ENCODE data around the gene HEPN1. TPM values are rescaled to one million over a fixed set of nuclear protein-coding genes. Genes with fewer than 3 reads are reported as not detected.
A peak's percentile ranks its signal among the peaks of the same experiment; 100 is the strongest.

The HEPN1 gene
- total RNA-seq, 1 donor from 2014 or later, result not detected

DNA sequence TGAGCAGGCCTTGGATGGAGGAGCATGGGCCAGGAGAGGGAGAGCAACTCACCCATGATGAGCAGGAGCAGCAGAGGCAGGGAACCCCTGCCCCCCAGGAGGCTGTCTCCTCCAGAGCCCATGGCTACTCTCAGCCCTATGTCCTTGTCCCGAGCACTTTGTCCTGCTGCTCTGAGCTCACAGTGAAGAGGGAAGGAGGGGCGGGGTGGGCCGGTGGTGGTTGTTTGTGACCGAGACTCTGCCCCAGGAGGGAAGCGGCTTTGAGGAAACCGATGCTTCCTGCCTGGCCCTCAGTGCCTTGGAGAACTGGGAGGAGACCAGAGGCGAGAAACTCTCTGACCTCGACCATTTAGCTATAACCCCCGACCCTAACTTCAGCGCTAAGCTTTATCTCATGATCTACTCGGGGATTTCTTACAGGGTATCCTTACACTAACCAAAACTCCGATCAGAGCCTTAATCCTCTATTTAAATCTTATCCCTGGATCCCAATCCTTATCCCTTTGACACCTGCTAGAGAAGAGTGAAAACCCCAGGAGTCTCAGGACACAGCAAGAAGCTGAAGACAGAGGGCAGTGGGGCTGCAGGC lies 21.3 kb upstream of the HEPN1 start, which contains the start of gene ROBO4:
Gene ROBO4, minus strand, starts transcription at position 192 of the 589 bp plus-strand sequence. Its CDS starts 70 bp downstream, at position 122.
- no peaks in the 10 kb centered on the region for H3K9me3 Mint-ChIP-seq (ENCODE audit: low read depth)
- H3K27ac Mint-ChIP-seq, result peak within 1 kb of the TSS; percentile 14
- TF ChIP-seq CTCF (IDR thresholded peaks at IDR 0.05; ENCODE audit: unreplicated experiment), result no peak
- DNase-seq (ENCODE audit: low spot score, unreplicated experiment), result no peak
- H3K4me3 Mint-ChIP-seq (ENCODE audit: low read depth), result no peak within 1 kb of the TSS
- H3K36me3 Mint-ChIP-seq (ENCODE audit: insufficient read depth), result no peaks in the 10 kb centered on the region
- peaks cover 61% of the 10 kb centered on the region for H3K27me3 Mint-ChIP-seq
- no peaks in the 10 kb centered on the region for H3K4me1 Mint-ChIP-seq (ENCODE audit: low read depth)

- peaks cover 61% of the 10 kb centered on the region for H3K27me3 Mint-ChIP-seq
- H3K36me3 Mint-ChIP-seq (ENCODE audit: insufficient read depth), result no peaks in the 10 kb centered on the region
- no peaks in the 10 kb centered on the region for H3K4me1 Mint-ChIP-seq (ENCODE audit: low read depth)
- peak overlapping the region; percentile 14 for H3K27ac Mint-ChIP-seq
- TF ChIP-seq CTCF (IDR thresholded peaks at IDR 0.05; ENCODE audit: unreplicated experiment), result no peak
- no peaks in the 10 kb centered on the region for H3K9me3 Mint-ChIP-seq (ENCODE audit: low read depth)
- no peak for DNase-seq (ENCODE audit: low spot score, unreplicated experiment)
- H3K4me3 Mint-ChIP-seq (ENCODE audit: low read depth), result no peak overlapping the region
Measured at GRCh38 chr11:124898263-124898680, 20.8 kb upstream of the HEPN1 start.

DNA sequence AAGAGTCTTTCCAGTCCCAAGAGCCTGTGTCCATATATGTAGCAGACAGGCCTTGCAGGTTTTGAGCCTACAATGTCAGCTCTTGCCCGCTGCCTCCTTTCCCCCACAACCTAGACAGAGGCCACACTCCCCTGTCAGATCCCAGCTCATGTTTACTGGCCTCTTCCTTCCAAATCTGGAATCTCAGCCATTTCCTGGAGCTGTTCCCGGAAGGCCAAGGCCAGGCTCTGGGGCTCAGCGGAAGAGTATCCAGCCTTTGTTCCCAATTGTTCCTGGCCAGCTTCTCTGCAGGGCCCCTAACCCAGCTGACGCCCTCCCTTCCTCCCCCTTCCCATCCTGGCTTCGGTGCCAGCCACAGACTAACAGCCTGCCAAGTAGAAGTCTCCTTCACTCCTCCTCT lies 20.3 kb upstream of the HEPN1 start:
- Mint-ChIP-seq H3K27me3 (peaks cover 59% of the 10 kb centered on the region), H3K4me3 (ENCODE audit: low read depth) (no peak overlapping the region), H3K27ac (no peak overlapping the region), H3K36me3 (ENCODE audit: insufficient read depth) (no peaks in the 10 kb centered on the region), H3K4me1 (ENCODE audit: low read depth) (no peaks in the 10 kb centered on the region), H3K9me3 (ENCODE audit: low read depth) (no peaks in the 10 kb centered on the region)
- no peak for TF ChIP-seq CTCF (IDR thresholded peaks at IDR 0.05; ENCODE audit: unreplicated experiment)
- DNase-seq (ENCODE audit: low spot score, unreplicated experiment), result no peak

GRCh38 chr11:124899383-124900145 lies 19.5 kb upstream of the HEPN1 start:
- Mint-ChIP-seq H3K4me3 (ENCODE audit: low read depth) (no peak overlapping the region), H3K4me1 (ENCODE audit: low read depth) (no peaks in the 10 kb centered on the region), H3K27me3 (peaks cover 56% of the 10 kb centered on the region), H3K9me3 (ENCODE audit: low read depth) (no peaks in the 10 kb centered on the region), H3K36me3 (ENCODE audit: insufficient read depth) (no peaks in the 10 kb centered on the region), H3K27ac (no peak overlapping the region)
- TF ChIP-seq CTCF (IDR thresholded peaks at IDR 0.05; ENCODE audit: unreplicated experiment), result no peak
- no peak for DNase-seq (ENCODE audit: low spot score, unreplicated experiment)

- Mint-ChIP-seq H3K9me3 (ENCODE audit: low read depth) (peaks cover 3% of the 10 kb centered on the region), H3K36me3 (ENCODE audit: insufficient read depth) (no peaks in the 10 kb centered on the region), H3K27me3 (peaks cover 57% of the 10 kb centered on the region), H3K4me3 (ENCODE audit: low read depth) (no peak overlapping the region), H3K27ac (no peak overlapping the region), H3K4me1 (ENCODE audit: low read depth) (no peaks in the 10 kb centered on the region)
- DNase-seq (ENCODE audit: low spot score, unreplicated experiment), result no peak
- TF ChIP-seq CTCF (IDR thresholded peaks at IDR 0.05; ENCODE audit: unreplicated experiment), result no peak
Measured at GRCh38 chr11:124900464-124900863, 18.6 kb upstream of the HEPN1 start.
